GM13977 (cell line): Measurements from ENCODE around the gene POFUT2.

Source experiments
- DNase-seq: peaks from one replicate; pipeline ENCODE4 v3.0.0; 2012; ENCODE audit warnings: low spot score
- in situ Hi-C: fragments of 300-500 bp; cut with MboI; formaldehyde crosslinking; loops from one replicate; pipeline ENCODE4 v1.12.0; 2022; ENCODE audit warnings: low sequenced_read_pairs, low pct_unique_long_range_greater_than_20kb, mixed read lengths, inconsistent platforms; ENCODE audit not compliant: unreplicated experiment
- TF ChIP-seq, protein P1 (sequence below): IDR thresholded peaks from 2 replicates; pipeline ENCODE4 v1.5.1; 2012; ENCODE audit warnings: mild to moderate bottlenecking, control low read depth; ENCODE audit not compliant: insufficient read depth; ENCODE audit errors: extremely low read depth, missing control alignments

The POFUT2 gene

DNA sequence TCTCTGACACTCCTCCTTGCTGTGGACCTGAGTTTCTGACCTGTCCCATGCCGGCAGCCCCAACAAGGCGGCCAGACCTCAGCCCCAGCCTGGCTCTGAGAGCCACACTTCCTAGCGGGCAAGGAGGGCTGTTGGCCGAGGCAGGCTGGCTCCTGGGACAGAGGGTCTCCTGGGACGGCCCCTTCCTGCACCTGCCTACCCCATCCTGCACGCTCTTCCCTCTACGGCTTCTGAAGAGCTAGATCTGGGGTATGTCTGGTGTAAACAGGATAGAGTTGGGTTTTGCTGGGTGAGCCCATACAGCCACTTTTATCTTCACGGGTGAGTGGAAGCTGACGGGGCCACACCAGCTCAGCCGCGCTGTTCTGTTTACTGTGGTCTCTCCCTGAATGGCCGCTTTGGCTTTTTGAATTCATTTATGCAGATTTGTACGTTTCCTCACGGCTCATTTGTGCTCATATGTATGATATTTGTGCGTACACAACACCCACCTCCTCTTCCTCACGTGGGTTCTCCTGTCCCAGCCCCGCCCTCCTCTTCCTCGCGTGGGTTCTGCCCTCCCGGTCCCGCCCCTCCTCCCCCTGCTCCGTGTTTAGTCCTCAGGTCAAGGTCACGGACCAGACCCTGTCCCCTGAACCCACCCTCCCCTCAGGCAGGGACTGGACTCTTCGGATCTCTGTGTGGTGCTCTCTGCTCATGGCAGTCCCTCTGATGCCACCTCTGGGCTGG, 34.7 kb upstream of the POFUT2 start:
- in situ Hi-C loops: no loop called here
- TF ChIP-seq, protein P1, sequence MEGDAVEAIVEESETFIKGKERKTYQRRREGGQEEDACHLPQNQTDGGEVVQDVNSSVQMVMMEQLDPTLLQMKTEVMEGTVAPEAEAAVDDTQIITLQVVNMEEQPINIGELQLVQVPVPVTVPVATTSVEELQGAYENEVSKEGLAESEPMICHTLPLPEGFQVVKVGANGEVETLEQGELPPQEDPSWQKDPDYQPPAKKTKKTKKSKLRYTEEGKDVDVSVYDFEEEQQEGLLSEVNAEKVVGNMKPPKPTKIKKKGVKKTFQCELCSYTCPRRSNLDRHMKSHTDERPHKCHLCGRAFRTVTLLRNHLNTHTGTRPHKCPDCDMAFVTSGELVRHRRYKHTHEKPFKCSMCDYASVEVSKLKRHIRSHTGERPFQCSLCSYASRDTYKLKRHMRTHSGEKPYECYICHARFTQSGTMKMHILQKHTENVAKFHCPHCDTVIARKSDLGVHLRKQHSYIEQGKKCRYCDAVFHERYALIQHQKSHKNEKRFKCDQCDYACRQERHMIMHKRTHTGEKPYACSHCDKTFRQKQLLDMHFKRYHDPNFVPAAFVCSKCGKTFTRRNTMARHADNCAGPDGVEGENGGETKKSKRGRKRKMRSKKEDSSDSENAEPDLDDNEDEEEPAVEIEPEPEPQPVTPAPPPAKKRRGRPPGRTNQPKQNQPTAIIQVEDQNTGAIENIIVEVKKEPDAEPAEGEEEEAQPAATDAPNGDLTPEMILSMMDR: no peak
- DNase-seq: no peak

- in situ Hi-C loops: no loop called here
- TF ChIP-seq, protein P1: no peak
- no peak for DNase-seq
Observed at GRCh38 chr21:45320261-45321025, 32.7 kb upstream of the POFUT2 start.

DNA sequence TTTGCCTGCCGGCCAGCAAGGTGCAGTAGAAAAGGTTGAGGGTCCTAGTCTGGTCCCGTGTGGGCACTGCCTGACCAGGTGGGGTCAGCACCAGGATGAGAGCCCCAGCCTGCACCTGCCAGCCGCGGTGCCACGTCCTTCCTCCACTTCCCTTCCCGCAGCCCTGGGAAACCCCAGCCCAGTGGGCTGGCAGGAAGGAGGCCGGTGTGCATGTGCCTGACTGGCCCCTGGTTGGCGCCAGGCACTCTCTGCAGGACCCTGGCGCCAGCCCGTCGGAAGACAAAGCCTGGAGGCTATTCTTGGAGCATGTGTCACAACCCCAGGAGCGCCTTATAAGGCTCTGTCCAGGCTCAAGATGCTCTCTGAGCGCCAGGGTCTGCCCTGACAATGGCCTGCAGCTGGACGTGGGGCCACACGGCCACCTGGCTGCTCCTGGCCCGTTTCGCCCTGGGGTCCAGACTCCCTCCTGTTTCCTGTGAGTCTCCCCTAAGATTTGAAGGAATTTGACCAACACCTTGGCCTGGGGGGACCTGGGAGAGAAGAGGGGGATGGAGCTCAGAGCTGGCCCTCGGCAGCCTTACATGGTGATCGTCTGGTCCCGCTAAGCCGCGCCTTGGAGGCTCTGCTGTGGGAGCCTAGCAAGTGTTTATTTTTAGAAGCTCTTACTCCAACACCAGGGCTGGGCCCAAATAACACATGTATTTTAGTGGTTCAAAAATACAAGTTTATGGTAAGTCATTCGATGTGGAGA, 31.9 kb upstream of the POFUT2 start:
- in situ Hi-C loops: no loop called here
- no peak for DNase-seq
- TF ChIP-seq, protein P1: no peak

DNA sequence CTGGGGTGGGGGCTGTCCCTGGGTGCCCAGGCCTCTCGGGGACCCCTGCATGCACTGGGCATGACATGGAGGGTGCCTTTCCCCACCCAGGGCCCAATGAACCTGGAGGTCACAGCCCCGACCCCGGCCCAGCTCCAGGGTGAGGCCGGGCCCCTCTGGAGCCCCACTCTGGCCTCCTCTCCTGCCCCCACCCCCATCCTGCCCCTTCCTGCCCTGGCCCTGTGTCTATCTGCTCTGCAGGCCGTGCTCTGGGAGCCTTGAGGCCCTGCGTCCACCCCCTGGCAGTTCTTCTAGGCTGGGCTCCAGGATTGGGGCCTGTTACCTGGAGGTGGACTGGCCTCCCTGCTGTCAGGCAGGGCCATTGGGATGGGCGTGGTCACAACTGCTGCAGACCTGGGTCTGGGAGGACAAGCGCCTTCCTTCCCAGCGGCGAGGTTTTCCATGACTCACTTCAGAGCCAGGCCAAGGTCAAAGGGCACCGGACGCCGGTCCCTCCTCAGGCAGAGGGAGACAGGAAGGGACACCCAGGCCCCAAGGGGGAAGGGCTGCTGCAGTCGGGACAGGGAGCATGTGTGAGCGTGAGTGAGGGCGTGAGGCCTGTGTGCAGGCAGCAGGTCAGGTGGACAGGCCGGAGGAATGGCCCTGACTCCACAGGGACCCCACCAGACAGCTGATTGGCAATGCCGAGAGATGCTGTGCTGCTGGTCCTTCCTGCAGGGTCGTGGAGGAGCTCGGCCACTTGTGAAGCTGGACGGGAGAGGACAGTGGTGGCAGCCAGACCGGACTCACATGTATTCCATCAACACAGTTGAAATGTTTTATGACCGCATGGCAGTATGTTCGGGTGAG, 31.1 kb upstream of the POFUT2 start:
- TF ChIP-seq, protein P1: no peak
- in situ Hi-C loops: no loop called here

GRCh38 chr21:45318146-45318555, 30.5 kb upstream of the POFUT2 start:
- in situ Hi-C loops: no loop called here
- no peak for DNase-seq
- TF ChIP-seq, protein P1: no peak

More for the DNA sequence above, 31.1 kb upstream of the POFUT2 start:
- no peak for DNase-seq
